IPS DF 19.7 (cell line): ENCODE results near the gene PCMT1.
A peak's percentile ranks its signal among the peaks of the same experiment; 100 is the strongest.
"Not testable (repeated sequence)": the region's sequence is repeated elsewhere in the genome, so short reads cannot be mapped to it uniquely, and the experiment has no call there.

Experiments
- DNase-seq: peaks from one replicate; pipeline ENCODE4 v3.0.0-alpha.2; 2013; ENCODE audit warnings: low read depth, low spot score

PCMT1 gene

GRCh38 chr6:149749594-149750135 is at the start of gene PCMT1:
PCMT1 (plus strand) TSS chr6:149749741; CDS start chr6:149749902, 161 bp downstream.
- peak; percentile 35 for DNase-seq

- peak; percentile 60 for DNase-seq
Measured at GRCh38 chr6:149701714-149702113, 47.8 kb upstream of the PCMT1 start.

- no peak for DNase-seq
Measured at GRCh38 chr6:149711711-149712110, 37.8 kb upstream of the PCMT1 start.

GRCh38 chr6:149714442-149714841 is 35.1 kb upstream of the PCMT1 start:
- DNase-seq = no peak

GRCh38 chr6:149716181-149716963 is 33.2 kb upstream of the PCMT1 start:
- DNase-seq = no peak

- DNase-seq = no peak
Measured at GRCh38 chr6:149717255-149717587, 32.3 kb upstream of the PCMT1 start.

- peak; percentile 33 for DNase-seq
Measured at GRCh38 chr6:149717588-149718458, 31.7 kb upstream of the PCMT1 start, which contains the start of gene LATS1. LATS1 (minus strand) TSS chr6:149718101; CDS start chr6:149702126, 15,975 bp downstream.

- no peak for DNase-seq
Measured at GRCh38 chr6:149719531-149719930, 30.0 kb upstream of the PCMT1 start.

GRCh38 chr6:149723262-149723661 is 26.3 kb upstream of the PCMT1 start:
- no peak for DNase-seq

- no peak for DNase-seq
Measured at GRCh38 chr6:149723771-149724417, 25.6 kb upstream of the PCMT1 start.

- no peak for DNase-seq
Measured at GRCh38 chr6:149725785-149726184, 23.8 kb upstream of the PCMT1 start.

GRCh38 chr6:149727793-149728498 is 21.6 kb upstream of the PCMT1 start:
- DNase-seq = no peak

- no peak for DNase-seq
Measured at GRCh38 chr6:149728499-149729234, 20.9 kb upstream of the PCMT1 start.

- no peak for DNase-seq
Measured at GRCh38 chr6:149729824-149730223, 19.7 kb upstream of the PCMT1 start.

GRCh38 chr6:149733089-149733720 is 16.3 kb upstream of the PCMT1 start:
- DNase-seq = no peak

GRCh38 chr6:149734915-149735314 is 14.6 kb upstream of the PCMT1 start:
- no peak for DNase-seq

- DNase-seq = not testable (repeated sequence)
Measured at GRCh38 chr6:149745252-149745651, 4.3 kb upstream of the PCMT1 start.

- peak; percentile 94 for DNase-seq
Measured at GRCh38 chr6:149746147-149746946, 3.2 kb upstream of the PCMT1 start, which contains the start of gene NUP43. NUP43 (minus strand) TSS chr6:149746529; CDS start chr6:149746495, 34 bp downstream.

GRCh38 chr6:149749082-149749593 is 403 bp upstream of the PCMT1 start:
- not testable (repeated sequence) for DNase-seq
